Mammary epithelial cell (primary cell): ENCODE measurements around the gene TP53BP1.

ENCODE experiments used
- EZH2 ChIP-seq: IDR thresholded peaks from 2 replicates; pipeline ENCODE4 v1.6.1; 2012; ENCODE audit warnings: low read length, inconsistent platforms, borderline replicate concordance
- TF ChIP-seq, protein P1 (sequence below), 2 donors: IDR thresholded peaks in 1 of 2; conservative IDR thresholded peaks in 1 of 2; 2 replicates each; pipeline ENCODE4 v1.5.1; 2011 to 2012; ENCODE audit warnings: inconsistent platforms in 2 of 2, low read length in 2 of 2, mild to moderate bottlenecking in 2 of 2, control low read depth in 1 of 2, low read depth in 1 of 2; ENCODE audit not compliant: insufficient read depth in 1 of 2; ENCODE audit errors: extremely low read depth in 1 of 2

DNA sequence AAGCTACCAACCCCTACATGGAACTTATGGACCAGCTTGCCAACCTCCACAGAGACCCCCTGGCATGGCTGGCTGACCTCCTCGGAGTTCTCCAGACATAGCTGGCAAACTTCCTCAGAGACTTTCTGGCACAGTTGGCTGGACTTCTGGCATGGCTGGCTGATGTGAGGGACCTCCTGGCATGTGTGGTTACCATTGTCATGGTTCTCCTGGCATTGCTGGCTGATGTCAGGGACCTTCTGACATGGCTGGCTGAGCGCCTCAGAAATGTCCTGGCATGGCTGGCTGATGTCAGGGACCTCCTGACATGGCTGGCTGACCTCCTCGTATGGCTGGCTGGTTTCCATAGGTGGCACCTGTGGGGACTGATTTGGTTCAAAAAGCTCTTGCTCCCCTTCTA is 41.9 kb upstream of the TP53BP1 start:
- TF ChIP-seq, protein P1, sequence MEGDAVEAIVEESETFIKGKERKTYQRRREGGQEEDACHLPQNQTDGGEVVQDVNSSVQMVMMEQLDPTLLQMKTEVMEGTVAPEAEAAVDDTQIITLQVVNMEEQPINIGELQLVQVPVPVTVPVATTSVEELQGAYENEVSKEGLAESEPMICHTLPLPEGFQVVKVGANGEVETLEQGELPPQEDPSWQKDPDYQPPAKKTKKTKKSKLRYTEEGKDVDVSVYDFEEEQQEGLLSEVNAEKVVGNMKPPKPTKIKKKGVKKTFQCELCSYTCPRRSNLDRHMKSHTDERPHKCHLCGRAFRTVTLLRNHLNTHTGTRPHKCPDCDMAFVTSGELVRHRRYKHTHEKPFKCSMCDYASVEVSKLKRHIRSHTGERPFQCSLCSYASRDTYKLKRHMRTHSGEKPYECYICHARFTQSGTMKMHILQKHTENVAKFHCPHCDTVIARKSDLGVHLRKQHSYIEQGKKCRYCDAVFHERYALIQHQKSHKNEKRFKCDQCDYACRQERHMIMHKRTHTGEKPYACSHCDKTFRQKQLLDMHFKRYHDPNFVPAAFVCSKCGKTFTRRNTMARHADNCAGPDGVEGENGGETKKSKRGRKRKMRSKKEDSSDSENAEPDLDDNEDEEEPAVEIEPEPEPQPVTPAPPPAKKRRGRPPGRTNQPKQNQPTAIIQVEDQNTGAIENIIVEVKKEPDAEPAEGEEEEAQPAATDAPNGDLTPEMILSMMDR (conservative IDR thresholded peaks at IDR 0.05 in 1 of 2, IDR thresholded peaks at IDR 0.05 in 1 of 2; ENCODE audit: extremely low read depth in 1 of 2, insufficient read depth in 1 of 2, low read depth in 1 of 2, low read length in 2 of 2) = no peak
- TF ChIP-seq EZH2 = no peak
